Measurements from ENCODE around the gene XRCC3. TPM values are rescaled to one million over a fixed set of nuclear protein-coding genes. Genes with fewer than 3 reads are reported as not detected.
A peak's percentile ranks its signal among the peaks of the same experiment; 100 is the strongest.

Gene XRCC3
- total RNA-seq, 2 experiments from 2014 or later = 64.3 to 68.8 TPM

DNA sequence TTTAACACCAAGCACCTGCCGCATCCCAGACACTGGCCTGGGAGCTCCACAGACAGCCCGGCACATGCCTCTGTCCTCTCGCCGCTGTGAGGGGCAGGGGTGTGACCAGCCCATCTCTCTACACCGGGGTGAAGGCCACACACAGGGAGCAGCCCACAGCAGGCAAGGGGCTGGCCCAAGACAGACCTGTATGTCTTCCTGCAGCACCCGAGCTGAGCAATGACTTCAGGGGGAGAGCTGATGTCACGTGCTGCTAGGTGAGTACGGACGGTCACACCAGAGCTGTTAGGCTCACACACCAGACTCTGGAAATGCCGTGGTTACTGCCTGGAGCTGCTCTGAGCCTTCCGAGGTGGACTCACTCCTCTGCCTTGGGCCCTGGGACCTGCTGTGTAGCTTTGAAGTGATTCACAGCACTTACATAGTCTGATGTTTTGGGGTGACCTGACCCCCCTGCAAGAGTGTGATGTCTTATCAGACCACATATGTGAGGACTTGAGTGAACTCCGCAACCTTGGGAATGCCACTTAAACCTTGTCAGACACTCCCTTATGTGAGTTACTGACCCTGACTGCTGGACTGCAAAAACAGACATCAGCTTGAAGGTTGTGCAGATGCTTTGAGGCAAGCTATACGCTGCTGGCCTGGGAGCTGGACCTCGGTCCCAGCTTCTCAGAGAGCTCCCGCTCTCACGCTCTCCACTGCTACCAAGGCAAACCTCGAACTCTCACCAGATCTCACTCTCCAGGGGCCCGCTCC lies 1.8 kb downstream of the XRCC3 start:
- DNase-seq (no peak), ATAC-seq (no peak)
- peak overlapping the region; percentile 89 for H3K4me3 Mint-ChIP-seq
- CTCF ChIA-PET = interaction anchor here (0.8 to 1.2 kb wide), 2 partner anchors 35 to 187 kb away, joined by 3 read pairs; no protein-coding TSS in a partner anchor
- no peaks in the 10 kb centered on the region for H3K9me3 Mint-ChIP-seq (ENCODE audit: low read depth)
- peaks cover 47% of the 10 kb centered on the region for H3K4me1 Mint-ChIP-seq
- peaks cover 14% of the 10 kb centered on the region for H3K36me3 Mint-ChIP-seq
- H3K27ac Mint-ChIP-seq = peak overlapping the region; percentile 69
- no peaks in the 10 kb centered on the region for H3K27me3 Mint-ChIP-seq

DNA sequence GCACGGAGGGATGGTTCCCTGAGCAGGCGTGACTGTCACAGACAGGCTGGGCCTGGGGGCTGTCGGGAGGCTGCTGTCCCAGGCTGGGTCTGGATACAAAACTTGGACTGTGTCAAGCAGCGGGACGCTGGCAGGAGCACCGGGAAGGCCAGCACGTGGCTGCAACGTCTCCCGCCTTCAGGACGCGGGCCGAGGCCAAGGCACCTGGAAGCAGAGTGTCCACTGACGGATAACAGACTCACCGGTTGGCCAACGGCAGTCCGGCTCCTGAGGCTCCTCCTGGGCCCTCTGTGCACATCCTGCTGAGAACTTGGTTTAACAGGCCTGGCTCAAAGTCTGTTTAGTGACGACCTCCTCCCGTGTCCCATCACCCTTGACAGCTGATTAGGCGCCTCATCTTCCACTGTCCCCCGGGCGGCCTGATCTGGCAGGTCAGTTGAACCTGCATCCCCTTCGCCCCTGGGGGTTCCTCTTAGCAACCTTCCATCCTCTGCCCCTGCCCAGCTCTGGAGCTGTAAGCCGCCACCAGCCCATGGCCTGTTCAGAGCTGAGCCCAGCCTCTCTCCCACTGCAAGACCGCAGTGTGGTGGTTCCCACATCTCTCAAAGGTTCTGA lies 2.5 kb downstream of the XRCC3 start:
- Mint-ChIP-seq H3K4me1 (peaks cover 44% of the 10 kb centered on the region), H3K27ac (peak overlapping the region; percentile 18), H3K27me3 (no peaks in the 10 kb centered on the region), H3K9me3 (ENCODE audit: low read depth) (no peaks in the 10 kb centered on the region), H3K4me3 (no peak overlapping the region), H3K36me3 (peaks cover 20% of the 10 kb centered on the region)
- DNase-seq (no peak), ATAC-seq (no peak)
- CTCF ChIA-PET = interaction anchor here (0.8 kb wide), 1 partner anchor 188 kb away, joined by 3 read pairs; no protein-coding TSS in a partner anchor

DNA sequence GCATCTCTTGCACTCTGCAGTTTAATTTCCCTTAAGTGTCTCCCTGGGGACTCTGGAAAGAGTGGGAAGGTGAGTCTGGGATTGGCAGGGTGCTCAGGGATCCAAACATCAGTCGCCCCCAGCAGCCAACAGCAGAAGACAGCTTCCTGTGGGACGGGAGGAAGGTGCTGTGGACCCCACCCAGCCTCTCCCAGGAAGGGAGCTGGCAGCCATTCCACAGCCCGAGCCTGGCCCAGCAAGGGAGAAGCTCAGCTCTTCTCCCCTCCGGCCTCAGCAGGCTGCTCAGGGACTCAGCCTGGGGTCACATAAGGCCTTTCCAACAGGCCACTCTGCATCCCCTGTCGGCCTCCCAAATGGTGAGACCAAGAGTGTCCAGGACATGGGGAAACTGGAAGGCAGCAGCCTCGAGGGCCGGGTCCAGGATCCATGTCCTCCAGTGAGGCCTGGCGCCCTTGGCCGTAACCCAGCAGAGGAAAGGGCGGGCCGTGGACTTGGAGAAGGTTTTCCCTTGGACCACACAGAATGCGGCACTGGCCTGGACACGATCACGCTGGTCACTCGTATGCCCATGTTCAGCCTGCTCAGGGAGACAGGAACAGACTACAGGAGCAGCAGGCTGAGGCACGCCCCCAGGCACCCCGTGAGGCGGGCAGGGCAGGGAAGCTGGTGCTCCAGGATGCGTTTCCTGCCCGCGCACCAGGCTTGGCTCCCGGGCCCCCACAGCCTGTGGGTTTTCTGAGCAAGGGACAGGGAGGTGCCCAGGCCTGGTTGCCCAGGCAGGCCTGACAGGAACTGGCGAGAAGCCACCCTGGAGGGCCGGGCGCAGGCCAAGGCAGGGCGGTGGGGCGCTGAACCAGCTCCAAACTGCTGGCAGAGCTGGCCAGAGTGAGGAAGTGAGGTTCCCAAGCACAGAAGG lies 3.5 kb downstream of the XRCC3 start:
- no peak for DNase-seq
- CTCF ChIA-PET = no interaction called here

DNA sequence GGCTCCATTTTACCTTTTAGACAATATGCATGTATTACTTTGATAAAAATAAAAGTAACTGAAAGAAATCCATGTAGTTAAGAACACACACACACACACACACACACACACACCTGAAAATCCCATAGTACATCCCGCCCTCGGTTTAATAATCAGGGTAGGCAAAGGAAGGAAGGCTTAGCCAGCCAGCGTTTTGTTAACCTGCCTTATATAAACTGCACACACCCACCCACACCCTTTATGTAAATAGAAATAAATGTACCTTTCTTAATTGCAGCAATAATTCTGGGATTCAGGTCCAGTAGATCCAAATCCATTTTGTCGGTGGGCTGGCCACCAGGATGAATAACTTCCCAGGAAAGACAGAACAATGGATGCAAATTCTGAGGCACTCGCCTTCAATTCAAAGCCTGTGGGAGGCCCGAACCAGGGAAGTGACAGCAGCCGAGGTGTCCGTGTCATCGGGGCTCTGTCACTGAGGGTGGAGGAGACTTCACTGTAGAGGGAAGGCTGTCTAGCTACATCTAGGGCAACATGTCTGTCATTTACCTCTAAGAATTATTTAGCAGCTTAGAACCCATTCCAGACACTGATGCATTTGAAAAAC lies 4.4 kb downstream of the XRCC3 start:
- H3K4me3 Mint-ChIP-seq = no peak overlapping the region
- H3K9me3 Mint-ChIP-seq (ENCODE audit: low read depth) = no peaks in the 10 kb centered on the region
- H3K27ac Mint-ChIP-seq = peak overlapping the region; percentile 36
- ATAC-seq (no peak), DNase-seq (no peak)
- peaks cover 31% of the 10 kb centered on the region for H3K4me1 Mint-ChIP-seq
- H3K27me3 Mint-ChIP-seq = no peaks in the 10 kb centered on the region
- CTCF ChIA-PET = no interaction called here
- H3K36me3 Mint-ChIP-seq = peaks cover 20% of the 10 kb centered on the region

More for the DNA sequence above, 3.5 kb downstream of the XRCC3 start:
- Mint-ChIP-seq H3K9me3 (ENCODE audit: low read depth) (no peaks in the 10 kb centered on the region), H3K4me1 (peaks cover 35% of the 10 kb centered on the region), H3K27me3 (no peaks in the 10 kb centered on the region), H3K36me3 (peaks cover 20% of the 10 kb centered on the region), H3K27ac (no peak overlapping the region), H3K4me3 (no peak overlapping the region)
- no peak for ATAC-seq

DNA sequence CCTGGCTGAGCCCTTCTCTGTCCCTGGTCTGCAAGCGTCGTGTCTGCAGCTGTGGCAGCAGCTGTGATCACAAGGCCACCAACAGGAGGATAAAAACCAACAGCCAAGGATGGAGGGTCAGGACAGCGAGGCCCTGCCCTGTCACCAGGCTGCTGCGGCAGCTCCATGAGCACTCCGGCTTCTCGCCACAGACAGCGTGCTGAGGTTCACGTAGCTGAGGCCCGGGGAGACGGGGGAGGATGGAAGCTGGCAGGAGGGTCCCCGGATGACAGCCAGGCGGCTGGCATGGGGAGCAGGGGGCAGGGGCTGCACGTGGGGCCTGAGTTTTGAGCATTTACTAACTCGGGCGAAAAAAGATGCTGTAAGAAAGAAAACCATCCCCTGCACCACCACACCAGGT lies 5.4 kb downstream of the XRCC3 start:
- H3K27ac Mint-ChIP-seq = no peak overlapping the region

DNA sequence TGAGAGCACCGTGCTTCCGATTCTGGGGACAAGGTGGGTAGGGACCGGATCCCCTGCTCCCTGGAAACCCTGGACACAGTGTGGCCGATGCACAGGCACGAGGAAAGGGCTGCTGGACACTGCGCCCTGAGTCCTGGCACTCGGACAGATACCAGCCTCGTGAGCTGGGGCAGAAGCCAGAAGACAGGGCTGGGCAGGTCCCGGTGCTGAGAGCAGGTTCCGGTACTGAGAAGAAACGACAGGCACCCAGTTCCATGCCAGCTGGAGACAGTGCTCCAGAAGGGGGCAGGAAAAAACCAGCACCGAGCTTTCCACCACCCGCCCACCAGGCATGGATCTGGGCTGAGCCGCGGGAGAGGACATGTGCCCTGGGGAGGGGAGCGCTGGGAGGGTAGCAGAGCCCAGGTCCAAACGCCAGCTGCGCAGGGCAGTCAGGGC lies 6.5 kb downstream of the XRCC3 start:
- DNase-seq = no peak
- peaks cover 35% of the 10 kb centered on the region for H3K4me1 Mint-ChIP-seq

More for the DNA sequence above, 5.4 kb downstream of the XRCC3 start:
- Mint-ChIP-seq H3K4me3 (no peak overlapping the region), H3K36me3 (peaks cover 21% of the 10 kb centered on the region), H3K9me3 (ENCODE audit: low read depth) (no peaks in the 10 kb centered on the region), H3K27me3 (no peaks in the 10 kb centered on the region), H3K4me1 (peaks cover 35% of the 10 kb centered on the region)
- ATAC-seq = no peak
- CTCF ChIA-PET = interaction anchor here (0.5 kb wide), 1 partner anchor 19 kb away, joined by 3 read pairs; no protein-coding TSS in a partner anchor
- DNase-seq = no peak

DNA sequence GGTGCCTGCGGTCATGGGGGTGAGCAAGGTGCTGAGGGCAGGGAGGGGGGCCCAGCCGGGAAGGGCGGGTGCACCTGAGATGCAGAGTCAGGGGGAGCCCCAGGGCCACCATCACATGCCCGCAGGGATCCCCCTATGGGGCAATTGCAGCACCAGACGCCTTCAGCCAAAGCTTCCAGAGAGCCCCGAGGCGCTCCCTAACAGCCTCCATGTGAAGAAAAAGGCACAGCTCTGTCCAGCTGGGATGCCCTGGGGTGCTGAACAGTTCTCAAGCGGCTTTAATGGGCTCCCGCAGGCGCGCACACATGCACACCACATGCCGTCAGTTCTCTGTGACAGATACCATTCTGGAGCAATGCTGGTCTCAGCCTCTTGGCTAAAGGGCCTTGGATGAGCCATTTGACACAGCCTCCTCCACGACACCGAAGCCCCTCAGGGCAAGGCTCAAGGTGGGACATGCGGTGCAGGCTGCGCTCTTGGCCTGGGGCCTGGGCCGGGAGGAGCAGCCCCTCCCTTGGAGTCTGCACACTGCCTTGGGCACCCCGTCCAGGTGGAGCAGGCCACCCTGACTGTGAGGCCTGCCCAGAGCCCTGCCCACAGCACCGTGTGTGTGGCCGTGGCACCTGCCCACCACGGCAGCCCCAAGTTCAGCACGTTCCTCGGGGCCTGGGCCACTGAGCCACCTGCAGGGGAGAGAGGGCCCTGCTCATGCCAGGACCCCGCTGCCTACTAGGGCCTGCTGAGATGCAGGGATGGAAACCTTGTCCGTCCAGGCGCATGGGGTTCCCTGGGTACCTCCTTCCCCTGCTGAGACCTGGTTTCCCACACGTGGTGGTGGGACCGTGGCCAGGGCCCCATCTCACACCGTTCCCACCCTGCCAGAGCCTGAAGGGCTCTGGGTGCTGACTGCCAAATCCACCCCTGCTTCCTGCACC lies 7.7 kb downstream of the XRCC3 start:
- ATAC-seq = no peak
- Mint-ChIP-seq H3K27me3 (no peaks in the 10 kb centered on the region), H3K4me3 (no peak overlapping the region), H3K4me1 (peaks cover 25% of the 10 kb centered on the region), H3K27ac (no peak overlapping the region), H3K9me3 (ENCODE audit: low read depth) (no peaks in the 10 kb centered on the region), H3K36me3 (peaks cover 29% of the 10 kb centered on the region)
- CTCF ChIA-PET = no interaction called here
- DNase-seq = no peak

More for the DNA sequence above, 6.5 kb downstream of the XRCC3 start:
- ATAC-seq = no peak
- no peaks in the 10 kb centered on the region for H3K27me3 Mint-ChIP-seq
- CTCF ChIA-PET = no interaction called here
- H3K36me3 Mint-ChIP-seq = peaks cover 26% of the 10 kb centered on the region
- H3K9me3 Mint-ChIP-seq (ENCODE audit: low read depth) = no peaks in the 10 kb centered on the region
- H3K4me3 Mint-ChIP-seq = no peak overlapping the region
- H3K27ac Mint-ChIP-seq = no peak overlapping the region

DNA sequence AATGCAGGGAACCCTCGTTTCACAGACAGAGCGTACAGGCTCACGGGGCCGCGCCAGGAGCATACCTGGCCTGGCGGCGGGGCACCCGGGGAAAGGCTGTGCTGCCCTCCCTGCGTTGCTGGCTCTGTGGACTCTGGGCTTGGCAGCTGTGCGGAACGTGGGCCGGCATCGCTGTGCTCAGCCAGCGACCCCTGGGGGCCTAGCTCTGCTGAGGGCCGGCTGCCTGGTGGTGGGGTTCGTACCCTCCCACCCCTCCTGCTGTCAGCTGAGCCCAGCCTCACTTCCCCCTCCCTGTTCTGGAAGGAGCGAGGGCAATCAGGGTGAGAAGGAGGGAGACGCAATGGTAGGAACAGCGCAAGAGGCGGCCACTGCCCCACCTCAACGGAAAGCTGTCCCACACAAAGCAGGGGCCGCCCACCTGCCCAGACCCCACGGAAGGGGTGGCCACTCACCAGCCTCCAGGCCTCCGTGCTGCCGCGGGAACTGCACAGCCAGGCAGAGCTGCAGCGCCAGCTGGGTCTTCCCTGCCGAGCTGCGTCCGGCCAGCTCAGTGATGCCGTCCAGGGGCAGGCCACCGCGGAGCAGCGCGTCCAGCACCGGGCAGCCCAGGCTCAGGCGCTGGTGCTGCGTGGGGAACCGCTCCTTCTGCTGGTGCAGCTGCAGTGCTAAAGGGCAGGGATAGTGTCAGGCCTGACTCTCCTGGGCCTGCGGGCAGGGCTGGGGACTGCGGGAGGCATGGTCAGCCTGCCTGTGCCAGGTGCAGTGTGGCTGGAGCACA lies 8.5 kb downstream of the XRCC3 start:
- CTCF ChIA-PET = no interaction called here
- ATAC-seq (no peak), DNase-seq (no peak)
- H3K36me3 Mint-ChIP-seq = peaks cover 29% of the 10 kb centered on the region
- H3K4me1 Mint-ChIP-seq = peaks cover 18% of the 10 kb centered on the region
- no peaks in the 10 kb centered on the region for H3K9me3 Mint-ChIP-seq (ENCODE audit: low read depth)
- no peaks in the 10 kb centered on the region for H3K27me3 Mint-ChIP-seq
- no peak overlapping the region for H3K27ac Mint-ChIP-seq
- H3K4me3 Mint-ChIP-seq = no peak overlapping the region

DNA sequence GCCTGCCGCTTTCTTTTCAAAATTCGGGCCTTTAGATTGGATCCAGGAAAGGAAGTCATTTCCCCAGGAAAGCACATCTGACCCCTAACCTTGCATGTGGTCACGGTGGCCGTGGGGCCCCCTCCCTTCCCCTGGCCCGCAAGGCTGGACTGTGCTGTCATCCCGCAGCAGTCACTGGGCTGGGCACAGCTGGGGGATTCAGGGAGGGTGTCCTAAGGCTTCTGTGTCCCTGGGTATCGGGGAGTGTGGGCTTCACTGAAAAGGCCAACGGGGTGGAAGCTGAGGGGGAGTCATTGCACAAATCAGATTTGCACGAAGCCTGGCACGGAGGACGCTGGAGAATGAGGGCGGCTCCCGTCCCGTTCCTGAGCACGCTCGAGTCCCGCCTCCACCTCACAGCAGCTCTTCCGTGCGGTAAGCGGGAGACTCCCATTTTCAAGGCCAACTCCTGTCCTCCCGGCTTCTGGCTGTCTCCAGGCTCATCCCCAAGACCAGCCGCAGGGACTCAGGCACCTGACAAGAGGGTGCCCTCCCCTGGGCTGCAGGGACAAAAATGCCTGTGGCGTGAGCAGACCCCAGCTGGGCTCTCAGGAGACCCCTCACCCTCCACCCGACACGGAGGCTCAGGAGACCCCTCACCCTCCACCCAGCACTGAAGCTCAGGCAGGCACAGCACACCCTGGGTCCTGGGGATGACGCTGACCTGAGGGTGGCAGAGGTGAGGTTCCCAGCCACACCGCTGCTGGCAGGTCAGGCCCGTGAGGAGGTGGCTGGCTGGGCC lies 9.6 kb downstream of the XRCC3 start:
- no peak for ATAC-seq
- Mint-ChIP-seq H3K9me3 (ENCODE audit: low read depth) (no peaks in the 10 kb centered on the region), H3K4me3 (no peak overlapping the region), H3K36me3 (peaks cover 23% of the 10 kb centered on the region), H3K27ac (peak overlapping the region; percentile 67), H3K4me1 (peaks cover 11% of the 10 kb centered on the region), H3K27me3 (no peaks in the 10 kb centered on the region)
- no peak for DNase-seq
- CTCF ChIA-PET = no interaction called here

DNA sequence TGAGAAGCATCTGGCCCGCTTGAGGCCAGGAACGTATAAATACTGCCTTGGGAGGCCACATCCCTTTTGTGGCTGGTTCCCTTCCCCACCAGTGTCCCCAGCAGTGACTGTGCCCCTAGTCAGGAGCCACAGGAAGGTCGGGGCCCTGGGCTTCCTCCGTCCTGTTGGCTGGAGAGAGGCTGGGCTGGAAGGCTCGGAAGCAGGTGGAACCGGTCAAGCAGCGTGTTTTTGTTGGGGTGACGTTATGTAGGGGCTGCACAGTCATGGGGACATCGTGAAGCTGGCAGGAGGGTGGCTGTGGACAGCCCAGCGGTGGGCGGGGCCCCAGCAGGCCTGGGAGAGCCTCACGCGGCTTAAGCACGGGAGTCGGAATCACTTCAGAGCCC lies 10.1 kb downstream of the XRCC3 start:
- peaks cover 11% of the 10 kb centered on the region for H3K4me1 Mint-ChIP-seq
- no peak for ATAC-seq
- no peak overlapping the region for H3K4me3 Mint-ChIP-seq
- H3K27me3 Mint-ChIP-seq = no peaks in the 10 kb centered on the region
- no peaks in the 10 kb centered on the region for H3K9me3 Mint-ChIP-seq (ENCODE audit: low read depth)
- no peak for DNase-seq
- H3K36me3 Mint-ChIP-seq = peaks cover 22% of the 10 kb centered on the region
- CTCF ChIA-PET = interaction anchor here (1.2 kb wide), 1 partner anchor 52 kb away, joined by 3 read pairs; no protein-coding TSS in a partner anchor
- peak overlapping the region; percentile 67 for H3K27ac Mint-ChIP-seq

DNA sequence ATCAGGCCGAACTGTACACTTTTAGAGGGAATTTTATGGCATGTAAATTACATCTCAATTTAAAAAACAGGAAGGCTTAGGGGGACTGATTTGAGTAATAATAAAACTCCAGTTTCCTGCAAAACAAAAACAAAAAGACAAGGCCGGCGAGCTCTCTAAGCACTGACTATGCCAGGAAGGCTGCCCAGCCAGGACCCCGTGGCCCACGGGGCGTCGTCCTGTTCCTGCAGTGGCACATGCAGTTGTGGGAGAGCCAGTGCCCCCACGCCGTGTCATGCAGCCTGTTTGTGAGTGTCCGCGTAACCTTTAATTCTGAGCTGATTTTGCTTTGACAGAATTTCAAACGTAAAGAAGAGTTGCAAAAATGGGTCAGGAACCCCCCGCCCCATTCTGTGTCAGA lies 10.5 kb downstream of the XRCC3 start:
- DNase-seq = no peak
- Mint-ChIP-seq H3K27ac (peak overlapping the region; percentile 22), H3K4me3 (no peak overlapping the region), H3K9me3 (ENCODE audit: low read depth) (no peaks in the 10 kb centered on the region), H3K36me3 (peaks cover 22% of the 10 kb centered on the region), H3K4me1 (peaks cover 11% of the 10 kb centered on the region), H3K27me3 (no peaks in the 10 kb centered on the region)
- no peak for ATAC-seq
- CTCF ChIA-PET = interaction anchor here (1.2 kb wide), 1 partner anchor 52 kb away, joined by 3 read pairs; no protein-coding TSS in a partner anchor

Data from activated CD8-positive, alpha-beta memory T cell treated with anti-CD3 and anti-CD28 coated beads, Interleukin-2, amount 10 ng/mL, durations not matched to agents 7 days and 5 days (primary cell).